ENCODE data around the gene SLC66A2.
"Not testable (repeated sequence)": the region's sequence is repeated elsewhere in the genome, so short reads cannot be mapped to it uniquely, and the experiment has no call there.

Gene SLC66A2

GRCh38 chr18:79900610-79901570, 50.6 kb downstream of the SLC66A2 start:
- DNase-seq, result no peak

GRCh38 chr18:79899609-79900445, 51.6 kb downstream of the SLC66A2 start:
- no peak for DNase-seq

- DNase-seq, result no peak
Measured at GRCh38 chr18:79898952-79899608, 52.4 kb downstream of the SLC66A2 start.

- DNase-seq, result no peak
Measured at GRCh38 chr18:79897940-79898625, 53.4 kb downstream of the SLC66A2 start.

- DNase-seq, result no peak
Measured at GRCh38 chr18:79896738-79897137, 54.7 kb downstream of the SLC66A2 start.

GRCh38 chr18:79890674-79891073, 60.8 kb downstream of the SLC66A2 start:
- no peak for DNase-seq

GRCh38 chr18:79889569-79889968, 61.9 kb downstream of the SLC66A2 start:
- DNase-seq, result no peak

- DNase-seq, result no peak
Measured at GRCh38 chr18:79888016-79888415, 63.4 kb downstream of the SLC66A2 start.

GRCh38 chr18:79887181-79888000, 64.1 kb downstream of the SLC66A2 start:
- DNase-seq, result no peak

- no peak for DNase-seq
Measured at GRCh38 chr18:79884963-79885728, 66.3 kb downstream of the SLC66A2 start.

- DNase-seq, result no peak
Measured at GRCh38 chr18:79884294-79884962, 67.0 kb downstream of the SLC66A2 start.

GRCh38 chr18:79883461-79884293, 67.8 kb downstream of the SLC66A2 start:
- no peak for DNase-seq

GRCh38 chr18:79882522-79883241, 68.8 kb downstream of the SLC66A2 start:
- DNase-seq, result no peak

- DNase-seq, result no peak
Measured at GRCh38 chr18:79881695-79882094, 69.8 kb downstream of the SLC66A2 start.

GRCh38 chr18:79879566-79879965, 71.9 kb downstream of the SLC66A2 start:
- no peak for DNase-seq

GRCh38 chr18:79878741-79879378, 72.6 kb downstream of the SLC66A2 start:
- DNase-seq, result no peak

GRCh38 chr18:79878246-79878645, 73.2 kb downstream of the SLC66A2 start:
- not testable (repeated sequence) for DNase-seq

Measured in KG1 (cell line).